Measurements from ENCODE around the gene CNTD1.

Gene CNTD1

GRCh38 chr17:42779304-42779935 is 19.2 kb upstream of the CNTD1 start:
- in situ Hi-C loops (cut with HindIII; ENCODE audit: low sequenced_read_pairs) = loop anchor here (10.0 kb wide), 1 partner anchor 175 kb away; the partner anchor contains the start of genes RETREG3 and TUBG1

GRCh38 chr17:42779936-42780850 is 18.5 kb upstream of the CNTD1 start, which contains the start of gene WNK4:
WNK4 (plus strand) TSS chr17:42780610; CDS start chr17:42780699, 89 bp downstream.
- in situ Hi-C loops (cut with HindIII; ENCODE audit: low sequenced_read_pairs) = loop anchor here (10.0 kb wide), 1 partner anchor 175 kb away; the partner anchor contains the start of genes RETREG3 and TUBG1

- in situ Hi-C loops (cut with HindIII; ENCODE audit: low sequenced_read_pairs) = no loop called here
Observed at GRCh38 chr17:42780851-42781638, 17.6 kb upstream of the CNTD1 start.

- in situ Hi-C loops (cut with HindIII; ENCODE audit: low sequenced_read_pairs) = no loop called here
Observed at GRCh38 chr17:42781639-42782165, 17.0 kb upstream of the CNTD1 start.

- in situ Hi-C loops (cut with HindIII; ENCODE audit: low sequenced_read_pairs) = no loop called here
Observed at GRCh38 chr17:42782166-42783061, 16.2 kb upstream of the CNTD1 start.

GRCh38 chr17:42783062-42783790 is 15.4 kb upstream of the CNTD1 start:
- in situ Hi-C loops (cut with HindIII; ENCODE audit: low sequenced_read_pairs) = no loop called here

- in situ Hi-C loops (cut with HindIII; ENCODE audit: low sequenced_read_pairs) = no loop called here
Observed at GRCh38 chr17:42783791-42784138, 14.9 kb upstream of the CNTD1 start.

GRCh38 chr17:42784409-42784808 is 14.3 kb upstream of the CNTD1 start:
- in situ Hi-C loops (cut with HindIII; ENCODE audit: low sequenced_read_pairs) = no loop called here

GRCh38 chr17:42784811-42785592 is 13.7 kb upstream of the CNTD1 start:
- in situ Hi-C loops (cut with HindIII; ENCODE audit: low sequenced_read_pairs) = no loop called here

- in situ Hi-C loops (cut with HindIII; ENCODE audit: low sequenced_read_pairs) = no loop called here
Observed at GRCh38 chr17:42787266-42787665, 11.4 kb upstream of the CNTD1 start.

GRCh38 chr17:42791948-42792347 is 6.7 kb upstream of the CNTD1 start:
- in situ Hi-C loops (cut with HindIII; ENCODE audit: low sequenced_read_pairs) = no loop called here

GRCh38 chr17:42792545-42792944 is 6.1 kb upstream of the CNTD1 start:
- in situ Hi-C loops (cut with HindIII; ENCODE audit: low sequenced_read_pairs) = no loop called here

GRCh38 chr17:42795061-42795460 is 3.6 kb upstream of the CNTD1 start:
- in situ Hi-C loops (cut with HindIII; ENCODE audit: low sequenced_read_pairs) = no loop called here

GRCh38 chr17:42795465-42795864 is 3.2 kb upstream of the CNTD1 start:
- in situ Hi-C loops (cut with HindIII; ENCODE audit: low sequenced_read_pairs) = no loop called here

- in situ Hi-C loops (cut with HindIII; ENCODE audit: low sequenced_read_pairs) = no loop called here
Observed at GRCh38 chr17:42796066-42796758, 2.4 kb upstream of the CNTD1 start.

GRCh38 chr17:42797067-42798007 is 1.3 kb upstream of the CNTD1 start:
- in situ Hi-C loops (cut with HindIII; ENCODE audit: low sequenced_read_pairs) = no loop called here

- in situ Hi-C loops (cut with HindIII; ENCODE audit: low sequenced_read_pairs) = no loop called here
Observed at GRCh38 chr17:42798011-42798382, 664 bp upstream of the CNTD1 start.

All from DLD1 (cell line).